A204.1 (cell line): Measurements from ENCODE around the gene PIAS2.
"Not testable (repeated sequence)": the region's sequence is repeated elsewhere in the genome, so short reads cannot be mapped to it uniquely, and the experiment has no call there.

Source experiments
- FAIRE-seq: peaks from 2 replicates; lab custom pipeline; 2012; peaks lifted over from hg19 to GRCh38; lab: Jason Lieb, UNC

Gene PIAS2, protein sequence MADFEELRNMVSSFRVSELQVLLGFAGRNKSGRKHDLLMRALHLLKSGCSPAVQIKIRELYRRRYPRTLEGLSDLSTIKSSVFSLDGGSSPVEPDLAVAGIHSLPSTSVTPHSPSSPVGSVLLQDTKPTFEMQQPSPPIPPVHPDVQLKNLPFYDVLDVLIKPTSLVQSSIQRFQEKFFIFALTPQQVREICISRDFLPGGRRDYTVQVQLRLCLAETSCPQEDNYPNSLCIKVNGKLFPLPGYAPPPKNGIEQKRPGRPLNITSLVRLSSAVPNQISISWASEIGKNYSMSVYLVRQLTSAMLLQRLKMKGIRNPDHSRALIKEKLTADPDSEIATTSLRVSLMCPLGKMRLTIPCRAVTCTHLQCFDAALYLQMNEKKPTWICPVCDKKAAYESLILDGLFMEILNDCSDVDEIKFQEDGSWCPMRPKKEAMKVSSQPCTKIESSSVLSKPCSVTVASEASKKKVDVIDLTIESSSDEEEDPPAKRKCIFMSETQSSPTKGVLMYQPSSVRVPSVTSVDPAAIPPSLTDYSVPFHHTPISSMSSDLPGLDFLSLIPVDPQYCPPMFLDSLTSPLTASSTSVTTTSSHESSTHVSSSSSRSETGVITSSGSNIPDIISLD

DNA sequence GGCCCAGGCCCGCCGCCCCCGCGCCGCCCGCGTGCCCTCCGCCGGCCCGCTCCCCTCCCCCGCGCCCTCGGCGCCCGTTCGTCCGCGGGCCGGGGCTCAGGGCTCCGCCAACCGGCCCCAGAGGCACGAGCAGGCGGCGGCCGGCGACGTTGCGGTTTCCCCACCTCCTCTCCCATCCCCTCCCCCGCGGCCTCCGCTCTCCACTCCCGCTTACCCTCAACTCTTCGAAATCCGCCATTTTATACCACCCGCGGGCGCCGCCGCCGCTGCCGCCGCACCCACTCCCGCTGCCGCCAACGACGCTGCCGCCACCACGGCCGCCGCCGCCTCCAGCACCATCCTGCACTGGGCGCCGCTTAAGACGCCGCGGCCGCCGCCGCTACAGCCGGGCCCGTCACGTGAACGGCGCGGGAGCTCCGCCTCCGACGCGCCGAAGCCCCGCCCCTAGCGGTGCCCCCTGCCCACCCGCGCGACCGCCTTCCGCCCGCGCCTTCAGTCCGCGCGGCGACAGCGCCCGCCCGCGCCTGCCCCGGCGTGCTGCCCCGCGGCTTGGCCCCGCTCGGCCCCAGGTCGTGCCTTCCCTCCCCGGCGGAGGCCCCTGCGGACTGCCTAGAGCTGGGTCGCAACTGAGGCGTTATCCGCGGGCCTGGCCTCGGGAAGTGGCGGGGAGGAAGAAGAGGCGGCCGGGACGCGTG, at the start of gene PIAS2, which contains the start of gene KATNAL2:
Gene PIAS2 (minus strand): TSS at position 400 of the 695 bp plus-strand sequence. CDS start 162 bp downstream, at position 238.
Gene KATNAL2 (plus strand): TSS at position 495 of the 695 bp plus-strand sequence. CDS start 29,271 bp downstream, outside the sequence.
- no peak for FAIRE-seq

- not testable (repeated sequence) for FAIRE-seq
Observed at GRCh38 chr18:46966266-46966665, 49.0 kb upstream of the PIAS2 start.

GRCh38 chr18:46964579-46965293, 47.4 kb upstream of the PIAS2 start:
- not testable (repeated sequence) for FAIRE-seq

- FAIRE-seq: not testable (repeated sequence)
Observed at GRCh38 chr18:46963656-46964578, 46.6 kb upstream of the PIAS2 start.

GRCh38 chr18:46958209-46958608, 40.9 kb upstream of the PIAS2 start:
- FAIRE-seq: no peak

DNA sequence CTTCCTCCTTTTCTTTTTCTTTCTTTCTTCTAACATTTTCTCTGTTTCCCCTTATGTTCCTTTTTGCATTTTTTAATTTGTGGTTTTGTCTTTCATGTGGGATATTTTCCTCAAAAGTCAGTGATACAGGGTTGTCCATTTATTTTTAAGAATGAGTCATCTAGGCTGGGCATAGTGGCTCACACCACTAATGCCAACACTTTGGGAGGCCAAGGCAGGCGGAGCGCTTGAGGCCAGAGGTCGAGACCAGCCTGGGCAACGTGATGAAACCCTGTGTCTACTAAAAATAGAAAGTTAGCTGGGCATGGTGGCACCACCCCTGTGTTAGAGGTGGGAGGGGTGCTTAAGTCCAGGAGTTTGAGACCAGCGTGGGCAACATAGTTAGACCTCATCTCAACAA, 35.9 kb upstream of the PIAS2 start:
- no peak for FAIRE-seq

- FAIRE-seq: peak; percentile 71
Observed at GRCh38 chr18:46950064-46950656, 32.9 kb upstream of the PIAS2 start.

DNA sequence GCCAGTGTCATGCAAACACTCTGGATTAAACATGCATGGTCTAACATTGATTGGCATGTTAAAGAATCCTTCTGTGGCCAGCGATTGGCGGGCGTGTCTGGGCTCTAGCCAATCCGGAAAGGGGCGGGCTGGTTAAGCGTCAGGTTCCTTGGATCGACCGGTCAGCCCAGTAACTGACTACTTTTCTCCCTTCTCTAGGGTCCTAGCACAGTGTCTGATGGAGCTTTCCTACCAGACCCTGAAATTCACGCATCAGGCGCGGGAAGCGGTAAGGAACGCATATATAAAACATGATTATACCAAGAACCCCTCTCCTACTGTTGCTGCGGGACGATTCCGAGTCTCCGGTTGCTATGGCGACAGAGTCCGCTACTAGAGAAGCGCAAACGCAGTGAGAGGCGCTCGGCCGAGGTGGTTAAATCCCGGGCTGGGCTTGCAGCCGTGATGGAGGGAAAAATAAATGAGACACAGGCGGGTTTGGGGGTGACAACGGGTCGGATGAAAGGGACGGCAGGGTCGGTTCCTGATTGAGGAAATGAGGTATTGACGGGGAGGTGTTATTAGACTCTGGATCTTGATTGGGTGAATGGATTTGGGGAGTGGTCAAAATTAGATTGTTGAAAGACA, 29.5 kb upstream of the PIAS2 start:
- peak; percentile 34 for FAIRE-seq

GRCh38 chr18:46942646-46943045, 25.3 kb upstream of the PIAS2 start:
- no peak for FAIRE-seq

GRCh38 chr18:46939998-46940571, 22.8 kb upstream of the PIAS2 start:
- FAIRE-seq: no peak

GRCh38 chr18:46939337-46939963, 22.1 kb upstream of the PIAS2 start:
- no peak for FAIRE-seq

- no peak for FAIRE-seq
Observed at GRCh38 chr18:46920653-46921052, 3.3 kb upstream of the PIAS2 start.

GRCh38 chr18:46920067-46920466, 2.8 kb upstream of the PIAS2 start:
- FAIRE-seq: no peak

DNA sequence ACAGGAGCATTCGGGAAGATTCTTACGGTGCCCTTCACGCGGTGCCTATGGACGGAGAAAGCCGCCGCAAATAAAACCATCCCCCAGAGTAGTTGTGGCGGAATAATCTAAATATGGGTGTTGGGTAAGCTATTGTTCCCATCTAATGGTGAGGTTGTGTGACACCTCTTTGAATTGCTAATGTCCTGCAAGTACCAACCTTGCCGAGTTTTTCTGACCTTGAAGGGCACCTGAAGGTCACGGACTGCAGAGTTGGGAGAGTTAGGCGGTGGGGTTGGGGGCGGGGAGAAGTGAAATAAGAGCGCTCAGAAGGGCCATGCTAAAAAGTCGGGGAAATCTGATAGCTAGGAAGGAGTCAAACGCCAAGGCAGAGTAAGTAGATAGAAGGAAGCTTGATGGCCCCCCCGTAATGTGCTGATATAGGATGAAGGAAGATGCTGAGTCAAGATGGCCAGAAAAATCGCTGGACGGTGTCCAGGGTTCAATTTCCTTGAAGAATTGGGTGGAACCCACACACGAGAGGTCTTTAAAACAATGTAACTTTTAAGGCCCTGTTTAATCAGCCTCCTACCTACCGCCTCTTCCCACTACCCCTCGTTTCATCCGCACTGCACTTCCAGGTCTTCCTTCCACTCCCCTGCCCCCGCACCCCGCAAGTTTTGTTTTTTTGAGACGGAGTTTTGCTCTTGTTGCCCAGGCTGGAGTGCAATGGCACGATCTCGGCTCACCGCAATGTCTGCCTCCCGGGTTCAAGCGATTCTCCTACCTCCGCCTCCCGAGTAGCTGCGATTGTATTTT, 695 bp upstream of the PIAS2 start:
- FAIRE-seq: no peak

GRCh38 chr18:46916551-46917107, 678 bp downstream of the PIAS2 start:
- no peak for FAIRE-seq

GRCh38 chr18:46915800-46916550, 1.3 kb downstream of the PIAS2 start:
- no peak for FAIRE-seq

DNA sequence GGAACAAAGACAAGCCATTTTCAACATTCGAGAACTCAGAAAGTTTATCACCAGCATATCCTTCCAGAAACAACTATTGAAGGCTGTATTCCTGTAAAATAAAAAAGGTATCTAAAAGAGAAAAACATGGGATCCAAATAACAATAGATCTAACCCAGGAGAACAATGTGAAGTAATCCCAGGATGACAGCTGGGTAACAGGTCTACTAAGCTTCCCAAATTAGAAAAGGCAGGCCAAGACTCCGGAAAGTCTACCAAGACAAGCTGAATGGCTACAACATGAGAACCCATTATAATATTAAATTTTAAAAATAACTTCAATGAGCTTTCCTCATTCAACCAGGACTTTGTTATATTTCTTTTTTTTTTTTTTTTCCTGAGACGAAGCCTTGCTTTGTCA, 6.5 kb downstream of the PIAS2 start:
- FAIRE-seq: no peak
